IMR-90 (cell line): Measurements from ENCODE around the gene TDRD7. TPM values are rescaled to one million over a fixed set of nuclear protein-coding genes. Genes with fewer than 3 reads are reported as not detected.

Experiments
- ATAC-seq: fragments of 200-7000 bp; cut with Tn5 transposase; 2 replicates; pipeline ENCODE4 v1.9.1; 2020; ENCODE audit warnings: low read depth, mild to moderate bottlenecking, moderate library complexity
- BruUV-seq: library from RNA; stranded (reverse); fragments of 400-500 nt; replicated peaks from 2 replicates; lab custom pipeline; 2021; lab: Mats Ljungman, UMichigan
- CTCF ChIA-PET: fragments of 300-600 bp; formaldehyde crosslinking; extraction: SDS; loops from one replicate; lab custom pipeline; 2021; ENCODE audit warnings: antibody characterized with exemption; lab: Yijun Ruan, JAX
- POLR2A ChIA-PET: fragments of 300-600 bp; sonication (Branson Sonifier 250); formaldehyde crosslinking; loops from one replicate; lab custom pipeline; 2022; ENCODE audit warnings: antibody characterized with exemption; ENCODE audit not compliant: unreplicated experiment; lab: Charles Lee
- DNase-seq: peaks from one replicate; pipeline ENCODE4 v3.0.0; 2013
- H2AFZ ChIP-seq: replicated peaks from 2 replicates; pipeline ENCODE3; 2013; ENCODE audit warnings: low read length, mild to moderate bottlenecking; ENCODE audit not compliant: poor library complexity
- H2AK5ac ChIP-seq: 2 replicates; pipeline ENCODE4 v1.6.1; 2013; ENCODE audit warnings: low read depth, low read length, inconsistent platforms
- H2AK9ac ChIP-seq: replicated peaks from 2 replicates; pipeline ENCODE3; 2013; ENCODE audit warnings: mild to moderate bottlenecking, low read depth, low read length, moderate library complexity; ENCODE audit not compliant: poor library complexity
- H2BK120ac ChIP-seq: 2 replicates; pipeline ENCODE4 v1.6.1; 2013; ENCODE audit warnings: low read depth, low read length, inconsistent platforms
- H2BK15ac ChIP-seq: 3 replicates; pipeline ENCODE4 v1.6.1; 2013; ENCODE audit warnings: low read depth, low read length, inconsistent platforms
- H2BK20ac ChIP-seq: 2 replicates; pipeline ENCODE4 v1.6.1; 2013; ENCODE audit warnings: low read depth, mild to moderate bottlenecking, inconsistent platforms, low read length, moderate library complexity
- H2BK5ac ChIP-seq: 2 replicates; pipeline ENCODE4 v1.6.1; 2013; ENCODE audit warnings: mild to moderate bottlenecking, low read depth, low read length, inconsistent platforms; ENCODE audit not compliant: poor library complexity, severe bottlenecking
- H3K14ac ChIP-seq: replicated peaks from 2 replicates; pipeline ENCODE4 v1.6.1; 2013; ENCODE audit warnings: low read depth, low read length, inconsistent platforms
- H3K18ac ChIP-seq: 2 replicates; pipeline ENCODE4 v1.6.1; 2013; ENCODE audit warnings: low read depth, low read length, control low read depth
- H3K23ac ChIP-seq: 2 replicates; pipeline ENCODE4 v1.6.1; 2013; ENCODE audit warnings: low read depth, low read length, inconsistent platforms
- H3K27ac ChIP-seq: 2 replicates; pipeline ENCODE4 v1.5.1; 2013; ENCODE audit warnings: mild to moderate bottlenecking, control low read depth, low read length; ENCODE audit not compliant: insufficient read depth
- H3K27me3 ChIP-seq: 2 replicates; pipeline ENCODE4 v1.6.1; 2013; ENCODE audit warnings: low read length; ENCODE audit not compliant: control insufficient read depth, insufficient read depth
- H3K36me3 ChIP-seq: 2 replicates; pipeline ENCODE4 v1.6.1; 2013; ENCODE audit warnings: low read length, mixed read lengths; ENCODE audit not compliant: control insufficient read depth, insufficient read depth
- H3K4ac ChIP-seq: 2 replicates; pipeline ENCODE4 v1.6.1; 2013; ENCODE audit warnings: low read depth, low read length, inconsistent platforms
- H3K4me1 ChIP-seq: 2 replicates; pipeline ENCODE4 v1.6.1; 2013; ENCODE audit warnings: low read length, mixed read lengths; ENCODE audit not compliant: control insufficient read depth, insufficient read depth
- H3K4me2 ChIP-seq: 2 replicates; pipeline ENCODE4 v1.6.1; 2013; ENCODE audit warnings: low read depth, mild to moderate bottlenecking, control low read depth, low read length, moderate library complexity
- H3K4me3 ChIP-seq: 2 replicates; pipeline ENCODE4 v1.5.1; 2013; ENCODE audit warnings: low read depth, mild to moderate bottlenecking, control low read depth, low read length, moderate library complexity; ENCODE audit not compliant: insufficient read depth
- H3K56ac ChIP-seq: 2 replicates; pipeline ENCODE4 v1.6.1; 2013; ENCODE audit warnings: low read length, inconsistent platforms; ENCODE audit not compliant: insufficient read depth; ENCODE audit errors: extremely low read depth
- H3K79me1 ChIP-seq, 2 experiments: 2 replicates each; pipeline ENCODE4 v1.6.1; 2013; ENCODE audit warnings: low read length in 2 of 2, inconsistent platforms in 1 of 2, low read depth in 1 of 2
- H3K9ac ChIP-seq: 2 replicates; pipeline ENCODE4 v1.6.1; 2013; ENCODE audit warnings: low read depth, low read length, control low read depth
- H3K9me1 ChIP-seq: 2 replicates; pipeline ENCODE4 v1.6.1; 2013; ENCODE audit warnings: low read length, inconsistent platforms; ENCODE audit not compliant: insufficient read depth
- H3K9me3 ChIP-seq: 2 replicates; pipeline ENCODE4 v1.6.1; 2013; ENCODE audit warnings: low read length; ENCODE audit not compliant: control insufficient read depth, insufficient read depth
- H4K20me1 ChIP-seq: 2 replicates; pipeline ENCODE4 v1.6.1; 2013; ENCODE audit warnings: low read length, inconsistent platforms; ENCODE audit not compliant: insufficient read depth
- H4K5ac ChIP-seq: 2 replicates; pipeline ENCODE4 v1.6.1; 2013; ENCODE audit warnings: mild to moderate bottlenecking, low read depth, low read length, control low read depth
- H4K8ac ChIP-seq, 2 experiments: 2 replicates each; pipeline ENCODE4 v1.6.1; 2013; ENCODE audit warnings: low read depth in 2 of 2, low read length in 2 of 2, control low read depth in 1 of 2, inconsistent platforms in 1 of 2
- H4K91ac ChIP-seq: 2 replicates; pipeline ENCODE4 v1.6.1; 2013; ENCODE audit warnings: low read depth, low read length, inconsistent platforms; ENCODE audit not compliant: insufficient read depth
- BHLHE40 ChIP-seq: fragments of 150-350 bp; IDR thresholded peaks from 2 replicates; pipeline ENCODE4 v1.6.1; 2016; ENCODE audit warnings: mild to moderate bottlenecking, low read depth, low read length
- ELK1 ChIP-seq: fragments of 150-350 bp; IDR thresholded peaks from 2 replicates; pipeline ENCODE4 v1.6.1; 2016; ENCODE audit warnings: low read depth, mild to moderate bottlenecking, low read length, moderate library complexity, borderline replicate concordance
- POLR2A ChIP-seq: IDR thresholded peaks from 2 replicates; pipeline ENCODE4 v1.6.1; 2012; ENCODE audit warnings: mild to moderate bottlenecking, low read depth, low read length
- RFX5 ChIP-seq: IDR thresholded peaks from 2 replicates; pipeline ENCODE4 v1.8.0; 2012; ENCODE audit warnings: low read depth, mild to moderate bottlenecking, low read length, moderate library complexity
- WGBS, 2 experiments: methylation state at CpG; one replicate each; pipeline versions ENCODE4 v1.1.5 to v1.1.7; 2013; ENCODE audit warnings: missing lambda C conversion rate in 2 of 2; ENCODE audit not compliant: insufficient read length in 1 of 2; ENCODE audit errors: extremely low coverage in 2 of 2; 5-methylcytosine and 5-hydroxymethylcytosine counted together
- dilution Hi-C: fragments of 300-500 bp; cut with HindIII; formaldehyde crosslinking; loops from one replicate; pipeline ENCODE4 v1.14.3; 2018; ENCODE audit warnings: low sequenced_read_pairs; ENCODE audit not compliant: unreplicated experiment
- in situ Hi-C: fragments of 300-500 bp; cut with MboI; formaldehyde crosslinking; loops from 3 replicates; pipeline ENCODE4 v1.14.3; 2019; ENCODE audit warnings: low sequenced_read_pairs, inconsistent platforms, mixed read lengths
- intact Hi-C: fragments of 100-400 bp; cut with micrococcal nuclease; formaldehyde crosslinking; loops from 2 replicates; pipeline ENCODE4 v1.10.0; 2022
- polyA plus RNA-seq, 3 experiments: library from polyadenylated mRNA; depleted of rRNA; stranded (reverse); fragments of >200 nt; gene quantifications; 2 replicates each; pipeline ENCODE4 v1.2.3, GENCODE V29; 2012; ENCODE audit warnings: low replicate concordance in 1 of 3
- total RNA-seq: library from RNA; depleted of rRNA; stranded (reverse); fragments of >200 nt; gene quantifications from 2 replicates; pipeline ENCODE4 v1.2.3, GENCODE V29; 2012

The TDRD7 gene
- total and polyA plus RNA-seq, 2 of the 4 experiments (the other 2 are of a cell fraction), result 4.4 to 9.7 TPM

- no CpG with 5 or more reads among the region's 2 CpGs for WGBS, 2 experiments
- intact Hi-C loops, result no loop called here
- H2AK9ac ChIP-seq, result no peak overlapping the region
These were observed 29.8 kb downstream of the TDRD7 start for GRCh38 chr9:97441729-97442128.

More at GRCh38 chr9:97441729-97442128, 29.8 kb downstream of the TDRD7 start:
- dilution Hi-C loops, result no loop called here
- peaks cover 4% of the 10 kb centered on the region; the same call in 1 of the 2 replicates for H3K9me1 ChIP-seq
- in situ Hi-C loops, result no loop called here
- H4K20me1 ChIP-seq, result peaks cover 2% of the 10 kb centered on the region; the same call in 1 of the 2 replicates
- H4K8ac ChIP-seq, result no peak overlapping the region
- no peak overlapping the region for H3K4ac ChIP-seq
- H3K4me2 ChIP-seq, result no peak overlapping the region
- H3K27ac ChIP-seq, result no peak overlapping the region
- H3K4me1 ChIP-seq, result no peaks in the 10 kb centered on the region
- H2BK5ac ChIP-seq, result no peak overlapping the region
- H2AFZ ChIP-seq, result no peak overlapping the region
- H3K79me1 ChIP-seq, result no peaks in the 10 kb centered on the region
- no peak overlapping the region for H2BK120ac ChIP-seq
- H3K14ac ChIP-seq, result no peak overlapping the region
- H3K23ac ChIP-seq, result no peak overlapping the region
- CTCF ChIA-PET, result interaction anchor here (1.2 kb wide), 1 partner anchor 27 kb away, joined by 3 read pairs; no protein-coding TSS in a partner anchor
- no peak overlapping the region for H4K91ac ChIP-seq
- no peak overlapping the region for H3K4me3 ChIP-seq
- H4K5ac ChIP-seq, result no peak overlapping the region
- no peak for DNase-seq
- H3K56ac ChIP-seq, result no peak overlapping the region
- TF ChIP-seq BHLHE40 (no peak), ELK1 (no peak), RFX5 (no peak), POLR2A (no peak)
- no TSS peak for BruUV-seq
- H3K36me3 ChIP-seq, result peaks cover 2% of the 10 kb centered on the region; the same call in 1 of the 2 replicates
- no peak for ATAC-seq
- no peaks in the 10 kb centered on the region for H3K27me3 ChIP-seq
- POLR2A ChIA-PET, result no interaction called here
- H3K9me3 ChIP-seq, result no peaks in the 10 kb centered on the region
- no peak overlapping the region for H2AK5ac ChIP-seq
- no peak overlapping the region for H2BK15ac ChIP-seq
- no peak overlapping the region for H3K9ac ChIP-seq
- H3K18ac ChIP-seq, result no peak overlapping the region
- no peak overlapping the region for H2BK20ac ChIP-seq
